GM12865 (cell line): ENCODE results near the gene MAPK8IP1.

Experiments used
- DNase-seq: peaks from one replicate; pipeline ENCODE4 v3.0.0; 2010; ENCODE audit warnings: low read depth
- H3K4me3 ChIP-seq: 2 replicates; pipeline ENCODE4 v1.5.1; 2011; ENCODE audit warnings: mild to moderate bottlenecking, low read depth, low read length, control low read depth
- CTCF ChIP-seq: IDR thresholded peaks from 2 replicates; pipeline ENCODE4 v1.5.1; 2011; ENCODE audit warnings: low read length, control low read depth, low read depth, inconsistent platforms; ENCODE audit not compliant: insufficient read depth; ENCODE audit errors: missing control alignments

MAPK8IP1 gene

GRCh38 chr11:45933846-45934579 is 48.6 kb downstream of the MAPK8IP1 start:
- TF ChIP-seq CTCF: no peak
- H3K4me3 ChIP-seq: no peak overlapping the region
- DNase-seq: no peak

- H3K4me3 ChIP-seq: no peak overlapping the region
- DNase-seq: no peak
- TF ChIP-seq CTCF: no peak
Observed at GRCh38 chr11:45934580-45935318, 49.3 kb downstream of the MAPK8IP1 start.

GRCh38 chr11:45935349-45936064 is 50.1 kb downstream of the MAPK8IP1 start:
- H3K4me3 ChIP-seq: no peak overlapping the region
- TF ChIP-seq CTCF: no peak

GRCh38 chr11:45936511-45937054 is 51.1 kb downstream of the MAPK8IP1 start:
- no peak for TF ChIP-seq CTCF
- no peak overlapping the region for H3K4me3 ChIP-seq
- no peak for DNase-seq

More at GRCh38 chr11:45935349-45936064, 50.1 kb downstream of the MAPK8IP1 start:
- DNase-seq: no peak

GRCh38 chr11:45937916-45938315 is 52.5 kb downstream of the MAPK8IP1 start:
- no peak overlapping the region for H3K4me3 ChIP-seq
- TF ChIP-seq CTCF: no peak
- no peak for DNase-seq

GRCh38 chr11:45939836-45940235 is 54.4 kb downstream of the MAPK8IP1 start:
- DNase-seq: no peak
- no peak for TF ChIP-seq CTCF
- no peak overlapping the region for H3K4me3 ChIP-seq
